HTERT RPE-1 (cell line): ENCODE data around the gene ATP5PO.

Experiments
- in situ Hi-C: fragments of 300-500 bp; cut with MboI; formaldehyde crosslinking; loops from 4 replicates; pipeline ENCODE4 v1.14.3; 2020; ENCODE audit warnings: low sequenced_read_pairs

ATP5PO gene

GRCh38 chr21:33901412-33902288 lies 14.0 kb downstream of the ATP5PO start:
- in situ Hi-C loops, result no loop called here

DNA sequence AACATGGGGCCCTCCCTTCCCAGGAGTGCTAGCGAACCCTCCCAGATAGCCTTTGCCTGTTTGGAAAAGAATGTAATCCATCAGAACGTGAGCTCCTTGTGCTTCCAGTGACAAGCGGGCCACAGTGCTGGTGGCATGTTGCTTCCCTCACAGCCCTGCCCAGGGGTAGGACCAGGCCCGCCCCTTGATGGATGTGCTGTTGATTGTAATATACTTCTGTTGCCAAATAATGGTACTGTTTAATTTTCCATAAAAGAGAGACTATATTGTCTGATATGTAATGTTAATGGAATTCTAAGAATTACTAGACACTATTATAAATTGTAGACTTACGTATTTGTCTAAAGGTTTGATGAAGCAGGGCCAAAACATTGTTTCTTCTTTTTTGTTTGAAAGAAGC lies 16.4 kb downstream of the ATP5PO start:
- in situ Hi-C loops, result no loop called here

DNA sequence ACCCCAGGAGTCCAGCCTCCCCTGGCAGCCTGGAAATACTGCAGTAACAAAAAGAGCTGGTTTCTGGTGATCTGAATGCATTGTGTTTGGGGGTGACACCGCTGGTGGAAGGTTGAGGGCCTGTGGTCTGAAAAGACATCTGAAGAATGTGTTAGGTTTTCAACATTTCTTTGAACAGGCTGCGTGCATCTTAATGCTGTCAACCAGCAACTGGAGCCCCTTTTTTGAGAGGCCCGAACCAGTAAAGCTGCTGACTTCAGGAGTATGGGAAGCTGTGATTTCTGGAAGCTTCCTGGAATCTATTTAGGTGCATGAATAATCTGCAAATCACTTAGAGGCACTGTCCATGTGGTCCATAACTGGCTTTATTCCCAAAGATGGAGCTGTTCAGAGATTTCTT lies 17.0 kb downstream of the ATP5PO start:
- in situ Hi-C loops, result no loop called here

DNA sequence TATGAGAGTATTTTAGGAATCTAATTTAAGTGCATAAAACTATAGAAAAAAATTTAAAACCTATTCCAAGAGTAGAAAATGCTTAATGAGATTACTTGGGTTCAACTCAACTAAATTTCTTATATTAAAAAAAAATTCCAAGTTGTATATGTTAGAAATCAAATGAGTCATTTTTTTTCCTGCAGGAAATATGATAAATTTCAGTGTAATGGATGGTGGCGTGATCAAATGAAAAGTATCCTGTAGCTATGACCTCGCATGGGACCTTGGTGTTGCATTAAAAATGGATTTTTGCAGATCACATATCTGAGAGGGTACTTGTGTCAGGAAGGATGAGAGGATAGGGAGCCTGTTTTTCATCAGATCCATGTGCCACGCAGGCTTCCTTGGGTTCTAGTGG lies 17.9 kb downstream of the ATP5PO start:
- in situ Hi-C loops, result no loop called here

DNA sequence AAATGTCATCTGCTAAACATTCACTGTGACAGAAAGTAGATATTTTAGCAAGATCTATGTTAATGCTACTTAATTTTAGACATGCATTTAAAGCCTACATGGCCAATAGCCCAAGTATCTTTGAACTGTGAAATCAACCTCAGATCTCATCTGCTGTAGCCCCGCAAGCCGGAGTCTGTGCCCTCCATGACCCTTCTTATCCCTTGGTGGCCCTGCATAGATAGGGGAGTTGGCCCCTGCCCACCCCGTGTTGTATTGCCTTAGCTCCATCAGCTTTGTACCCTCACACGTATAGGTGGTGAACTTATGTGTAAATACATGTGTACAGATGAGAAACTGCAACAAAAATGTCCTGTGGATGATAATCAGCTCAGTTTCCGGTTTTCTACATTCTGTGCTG lies 18.5 kb downstream of the ATP5PO start:
- in situ Hi-C loops, result no loop called here

DNA sequence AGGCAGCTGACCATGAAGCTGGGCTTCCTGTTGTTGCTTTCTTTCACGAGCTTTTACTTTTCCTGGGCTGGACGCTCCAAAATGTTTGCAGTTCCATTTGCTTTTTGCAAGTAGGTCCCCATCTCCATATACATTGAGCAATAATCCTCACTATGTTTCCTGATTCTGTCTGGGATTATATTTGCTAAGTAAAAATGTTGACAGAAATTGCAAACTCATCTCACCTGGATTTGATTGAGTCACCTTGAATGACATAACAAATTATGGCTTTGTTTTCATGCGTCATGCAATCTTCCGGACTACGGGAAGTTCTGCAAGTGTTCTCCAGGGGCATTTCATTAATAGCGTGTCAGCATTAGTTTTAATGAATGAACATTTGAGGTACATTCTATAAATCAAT lies 18.9 kb downstream of the ATP5PO start:
- in situ Hi-C loops, result no loop called here

DNA sequence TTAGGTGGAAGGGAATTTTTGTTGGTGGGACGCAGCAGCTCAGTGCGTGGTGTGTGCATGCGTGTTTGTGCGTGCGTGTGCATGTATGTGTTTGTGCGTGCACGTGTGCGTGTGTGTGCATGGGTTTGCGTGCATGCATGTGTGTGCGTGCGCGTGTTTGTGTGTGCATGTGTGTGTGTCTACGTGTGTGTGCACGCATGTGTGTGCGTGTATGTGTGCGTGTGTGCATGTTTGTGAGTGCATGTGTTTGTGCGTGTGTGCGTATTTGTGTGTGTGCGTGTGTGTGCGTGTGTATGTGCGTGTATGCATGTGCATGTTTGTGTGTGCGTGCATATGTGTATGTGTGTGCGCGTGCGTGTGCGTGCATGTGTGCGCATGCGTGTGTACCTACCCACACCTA lies 20.2 kb downstream of the ATP5PO start:
- in situ Hi-C loops, result no loop called here

DNA sequence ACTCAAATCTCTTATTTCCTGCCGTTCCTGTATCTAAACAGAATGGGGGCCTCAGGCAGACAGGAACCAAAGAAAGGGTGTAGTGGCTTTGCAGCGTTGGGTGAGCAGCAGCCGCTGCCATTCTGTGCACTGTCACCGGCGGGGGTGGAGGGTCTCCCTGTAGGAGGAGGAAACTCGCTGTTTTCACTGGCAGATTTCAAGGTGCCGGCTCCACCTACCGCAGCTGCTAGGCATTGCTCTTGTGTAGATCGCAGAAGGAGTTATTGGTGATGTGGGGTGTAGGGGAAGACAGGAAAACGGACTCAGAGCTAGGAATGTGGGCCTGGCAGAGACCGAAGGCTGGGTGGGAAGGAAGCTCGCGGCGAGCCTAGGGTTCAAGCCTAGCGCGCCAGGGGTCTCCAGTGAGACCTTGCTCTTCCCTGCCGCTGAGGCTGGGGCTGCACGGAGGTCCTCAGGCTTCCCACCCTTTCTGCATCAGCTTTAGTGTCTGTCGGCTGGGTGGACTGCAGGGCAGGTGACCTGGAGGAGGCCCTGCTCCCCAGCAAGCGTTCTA lies 20.8 kb downstream of the ATP5PO start:
- in situ Hi-C loops, result no loop called here

DNA sequence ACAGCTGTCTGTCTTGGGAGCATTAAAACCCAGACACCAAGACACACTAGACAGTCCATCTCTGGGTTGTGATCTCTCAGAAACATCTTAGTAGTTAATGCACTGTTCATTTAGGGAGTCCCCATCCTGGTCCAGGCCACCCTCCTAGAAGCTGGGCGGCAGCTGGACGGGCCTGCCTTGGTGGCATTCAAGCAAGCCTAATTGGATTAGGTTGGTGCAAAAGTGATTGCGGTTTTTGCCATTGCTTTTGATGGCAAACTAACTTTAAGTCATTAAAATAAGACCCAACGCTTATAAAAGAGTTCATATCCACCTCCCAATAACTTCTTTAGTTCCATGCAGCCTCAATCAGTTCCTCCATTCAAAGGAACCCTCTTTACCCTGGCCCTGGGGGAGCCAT lies 21.7 kb downstream of the ATP5PO start:
- in situ Hi-C loops, result no loop called here

GRCh38 chr21:33892853-33893252 lies 22.8 kb downstream of the ATP5PO start:
- in situ Hi-C loops, result no loop called here

DNA sequence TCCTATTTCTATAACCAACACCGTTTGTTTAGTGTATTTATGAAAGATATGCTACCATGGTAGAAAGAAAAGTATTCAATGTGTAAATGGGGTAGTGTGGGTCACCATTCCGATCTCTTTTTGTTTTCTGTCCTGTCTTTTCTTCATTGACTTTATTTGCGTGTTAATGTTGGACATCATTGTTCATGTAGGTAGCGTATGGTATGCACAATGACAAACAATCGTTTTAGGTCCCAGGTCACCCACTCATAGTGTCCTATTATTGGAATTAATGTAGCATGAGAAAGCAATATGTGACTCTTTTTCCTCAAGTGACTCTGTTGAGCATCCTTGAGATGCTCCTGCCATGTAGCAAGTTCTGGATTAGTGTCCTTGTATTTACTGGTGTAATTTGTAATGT lies 25.4 kb downstream of the ATP5PO start:
- in situ Hi-C loops, result no loop called here

GRCh38 chr21:33886321-33886720 lies 29.3 kb downstream of the ATP5PO start:
- in situ Hi-C loops, result no loop called here

GRCh38 chr21:33885172-33885514 lies 30.5 kb downstream of the ATP5PO start:
- in situ Hi-C loops, result no loop called here

DNA sequence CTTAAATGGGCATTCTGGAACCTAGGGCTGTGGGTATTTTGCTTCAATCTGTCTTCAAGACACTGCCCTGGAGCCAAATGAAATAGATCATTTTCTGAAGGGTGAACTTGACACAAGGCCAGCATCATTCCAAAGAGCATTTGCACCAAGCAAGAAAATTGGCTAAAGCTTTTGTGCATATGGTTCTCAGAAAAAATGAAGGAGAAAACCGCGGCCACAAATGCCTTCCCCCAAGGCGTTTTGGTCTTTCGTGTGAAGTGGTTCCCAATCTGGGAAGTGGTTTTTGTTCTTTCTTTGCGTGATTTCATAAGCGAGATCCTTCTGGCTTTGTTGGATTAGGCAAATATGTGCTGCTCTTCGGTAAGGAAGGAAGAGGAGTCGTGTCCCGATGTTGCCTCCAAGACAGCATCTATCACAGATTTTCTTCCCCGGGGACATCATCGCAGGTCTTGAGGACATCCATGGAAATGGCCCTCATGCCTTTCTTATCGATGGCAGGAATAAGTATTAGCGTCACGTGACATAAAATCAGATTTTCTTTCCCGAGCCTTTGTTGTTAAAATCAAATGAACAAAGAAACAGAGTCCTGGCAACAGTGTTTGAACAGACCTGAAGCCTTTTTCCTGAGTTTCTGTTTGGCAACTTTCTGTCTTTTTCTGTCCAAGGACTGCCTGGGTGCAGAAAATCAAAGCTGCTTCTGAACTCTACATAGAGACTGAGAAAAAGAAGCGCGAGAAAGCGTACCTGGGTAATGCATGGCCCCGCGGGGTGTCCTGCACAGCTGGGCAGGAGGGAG lies 31.0 kb downstream of the ATP5PO start:
- in situ Hi-C loops, result no loop called here

- in situ Hi-C loops, result no loop called here
Observed at GRCh38 chr21:33883118-33883517, 32.5 kb downstream of the ATP5PO start.

GRCh38 chr21:33881689-33882440 lies 33.7 kb downstream of the ATP5PO start:
- in situ Hi-C loops, result no loop called here

GRCh38 chr21:33880626-33881025 lies 35.0 kb downstream of the ATP5PO start:
- in situ Hi-C loops, result no loop called here

DNA sequence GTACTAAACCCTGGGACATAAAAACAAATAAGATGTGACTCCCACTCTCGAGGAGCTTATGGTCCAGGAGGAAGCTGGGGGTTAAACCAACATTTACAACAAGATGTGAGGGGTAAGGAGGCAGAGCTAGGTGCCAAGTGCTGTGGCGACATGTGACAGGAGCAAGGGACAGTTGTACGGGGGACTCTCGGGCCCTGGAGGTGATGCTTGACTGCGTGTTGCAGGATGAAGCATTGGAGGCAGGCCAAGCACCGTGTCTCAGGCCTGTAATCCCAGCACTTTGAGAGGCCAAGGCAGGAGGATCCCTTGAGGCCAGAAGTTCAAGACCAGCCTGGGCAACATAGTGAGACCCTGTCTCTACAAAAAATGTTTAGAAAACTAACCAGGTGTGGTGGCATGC lies 36.8 kb downstream of the ATP5PO start:
- in situ Hi-C loops, result no loop called here

GRCh38 chr21:33875026-33875695 lies 40.4 kb downstream of the ATP5PO start:
- in situ Hi-C loops, result no loop called here

DNA sequence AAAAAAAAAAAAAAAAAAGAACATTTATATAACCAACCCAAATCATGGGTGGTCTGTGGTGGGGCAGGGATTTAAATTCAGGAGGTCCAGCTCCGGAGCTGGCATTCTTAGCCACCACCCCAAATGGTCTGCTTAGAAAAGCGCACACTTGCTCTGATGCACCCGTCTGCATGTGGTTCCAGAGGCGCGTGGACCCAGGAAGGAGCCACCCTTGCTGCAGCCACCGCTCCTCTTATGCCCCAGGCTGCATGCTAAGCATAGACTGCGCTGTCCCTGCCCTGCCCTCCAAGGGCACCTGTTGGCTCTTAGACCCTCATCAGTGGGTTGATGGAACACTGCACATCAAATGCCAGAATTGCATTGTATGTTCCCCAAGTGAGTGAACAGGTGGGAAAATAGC lies 41.4 kb downstream of the ATP5PO start:
- in situ Hi-C loops, result no loop called here
